ENCODE measurements around the gene TMEM106B.

DNA sequence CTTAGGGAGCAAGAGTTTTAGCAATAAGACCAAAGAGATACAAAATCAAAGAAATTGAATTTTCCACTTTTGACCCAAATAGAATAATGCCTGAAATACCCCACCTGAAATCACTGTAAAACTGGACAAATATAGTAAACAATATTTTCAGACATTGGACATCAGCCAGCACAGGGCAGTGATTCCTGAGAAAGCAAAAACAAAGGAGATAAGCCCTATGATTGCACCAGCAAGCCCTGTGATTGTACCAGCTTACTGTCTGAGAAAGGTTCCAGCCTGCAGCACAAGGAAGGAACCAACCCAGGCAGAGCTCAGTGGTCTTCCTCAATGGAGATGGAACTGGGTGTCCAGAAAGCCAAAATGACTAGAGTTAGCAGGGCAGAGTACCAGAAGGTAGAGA, 10.3 kb downstream of the TMEM106B start:
- TF ChIP-seq POLR2AphosphoS5 (IDR thresholded peaks at IDR 0.05; ENCODE audit: low read depth, low read length), result no peak
- TF ChIP-seq SIN3A (IDR thresholded peaks at IDR 0.05; ENCODE audit: borderline replicate concordance, insufficient read depth, low read length), result no peak
- no peak for TF ChIP-seq TAF1 (IDR thresholded peaks at IDR 0.05; ENCODE audit: borderline replicate concordance, insufficient read depth, low read length)
- TF ChIP-seq REST (IDR thresholded peaks at IDR 0.05; ENCODE audit: insufficient read depth in 1 of 2, low read depth in 2 of 2, low read length in 2 of 2), result no peak
- no peak for TF ChIP-seq FOXP2 (optimal IDR thresholded peaks at IDR 0.05; ENCODE audit: borderline replicate concordance, extremely low read depth, extremely low read length, insufficient read depth)

Data from PFSK-1 (cell line).